Prostate gland (tissue), 2 donors: Measurements from ENCODE around the gene UBE2R2.

Experiments
- CTCF ChIP-seq, 4 experiments: fragments of 200-600 bp in 2 of 4; fragments of 450-650 bp in 2 of 4; sonication (generic) in 2 of 4; IDR thresholded peaks; 1 replicate in 3 of 4; 2 replicates in 1 of 4; pipeline ENCODE4 v1.5.1; 2016 to 2019; ENCODE audit warnings: antibody characterized with exemption in 4 of 4, mild to moderate bottlenecking in 2 of 4, moderate library complexity in 2 of 4
- POLR2AphosphoS5 ChIP-seq: sonication (generic); formaldehyde crosslinking; IDR thresholded peaks from one replicate; pipeline ENCODE4 v1.6.1; 2017; ENCODE audit warnings: antibody characterized with exemption

- no peak for TF ChIP-seq CTCF (IDR thresholded peaks at IDR 0.05)
- TF ChIP-seq POLR2AphosphoS5: no peak
Observed at GRCh38 chr9:33914887-33915628, 98.1 kb downstream of the UBE2R2 start.
